HepG2 (cell line): ENCODE results near the gene MRPL30. TPM values are rescaled to one million over a fixed set of nuclear protein-coding genes. Genes with fewer than 3 reads are reported as not detected.

Experiments
- ATF2 ChIP-seq: sonication (generic); formaldehyde crosslinking; IDR thresholded peaks from 2 replicates; pipeline ENCODE4 v1.4.0; 2020; ENCODE audit warnings: missing genetic modification reagents
- CCAR2 ChIP-seq: fragments of 200-400 bp; formaldehyde crosslinking; optimal IDR thresholded peaks from 2 replicates; pipeline ENCODE3; 2018; ENCODE audit warnings: low read depth, mild to moderate bottlenecking, low read length, moderate library complexity
- ELF3 ChIP-seq: IDR thresholded peaks from 2 replicates; pipeline ENCODE4 v1.6.1; 2016; ENCODE audit warnings: missing genetic modification reagents, missing compliant biosample characterization
- GLI4 ChIP-seq: sonication (generic); formaldehyde crosslinking; IDR thresholded peaks from 2 replicates; pipeline ENCODE4 v1.5.1; 2020; ENCODE audit warnings: missing genetic modification reagents, mild to moderate bottlenecking, moderate library complexity, borderline replicate concordance
- GZF1 ChIP-seq: sonication (generic); formaldehyde crosslinking; IDR thresholded peaks from 2 replicates; pipeline ENCODE4 v1.5.1; 2020; ENCODE audit warnings: mild to moderate bottlenecking, missing genetic modification reagents
- HDAC1 ChIP-seq: sonication (generic); formaldehyde crosslinking; IDR thresholded peaks from 2 replicates; pipeline ENCODE4 v1.5.1; 2020; ENCODE audit warnings: mild to moderate bottlenecking, missing genetic modification reagents
- KLF13 ChIP-seq: sonication (generic); formaldehyde crosslinking; IDR thresholded peaks from 2 replicates; pipeline ENCODE4 v1.4.0; 2020; ENCODE audit warnings: mild to moderate bottlenecking, missing genetic modification reagents
- KMT2A ChIP-seq: sonication (generic); formaldehyde crosslinking; IDR thresholded peaks from 2 replicates; pipeline ENCODE4 v1.4.0; 2020; ENCODE audit warnings: missing genetic modification reagents
- MLLT10 ChIP-seq: sonication (generic); formaldehyde crosslinking; IDR thresholded peaks from 2 replicates; pipeline ENCODE4 v1.4.0; 2020; ENCODE audit warnings: missing genetic modification reagents
- PLRG1 ChIP-seq: fragments of 450-650 bp; conservative IDR thresholded peaks from 2 replicates; pipeline ENCODE4 v1.6.1; 2016
- ZNF205 ChIP-seq: IDR thresholded peaks from 2 replicates; pipeline ENCODE4 v1.6.1; 2018; ENCODE audit warnings: missing biosample characterization, missing genetic modification reagents
- ZNF431 ChIP-seq: sonication (generic); formaldehyde crosslinking; IDR thresholded peaks from 2 replicates; pipeline ENCODE4 v1.9.0; 2022; ENCODE audit warnings: missing genetic modification reagents, low read depth, mild to moderate bottlenecking, borderline replicate concordance
- ZNF468 ChIP-seq: sonication (generic); formaldehyde crosslinking; IDR thresholded peaks from 2 replicates; pipeline ENCODE4 v1.8.0; 2022; ENCODE audit warnings: mild to moderate bottlenecking, moderate library complexity, missing genetic modification reagents
- polyA plus RNA-seq, 8 experiments: library from polyadenylated mRNA; depleted of rRNA in 3 of 8; stranded (reverse) in 7 of 8; unstranded in 1 of 8; fragments of >200 nt; fragmentation: Illumina TruSeq in 4 of 8; extraction: Trizol in 4 of 8; gene quantifications; 2 replicates each; pipeline versions ENCODE4 v1.2.1 to v1.2.3, GENCODE V29; 2011 to 2016; ENCODE audit warnings: low read depth in 4 of 8, missing spikeins in 1 of 8, mixed read lengths in 1 of 8; ENCODE audit not compliant: insufficient read depth in 1 of 8
- total RNA-seq, 5 experiments: library from RNA; depleted of rRNA; stranded (reverse); fragments of >200 nt; fragmentation: Illumina TruSeq; extraction: Trizol; gene quantifications; 2 replicates each; pipeline ENCODE4 v1.2.3, GENCODE V29; 2016; ENCODE audit warnings: low read depth in 1 of 5
- TF ChIP-seq, protein P1 (sequence below): sonication (generic); formaldehyde crosslinking; IDR thresholded peaks from 2 replicates; pipeline ENCODE4 v1.5.1; 2020; ENCODE audit warnings: missing genetic modification reagents, mild to moderate bottlenecking, borderline replicate concordance
- TF ChIP-seq, protein P2 (sequence below): sonication (generic); formaldehyde crosslinking; IDR thresholded peaks from 2 replicates; pipeline ENCODE4 v1.5.0; 2020; ENCODE audit warnings: mild to moderate bottlenecking, missing genetic modification reagents
- TF ChIP-seq, protein P3 (sequence below): sonication (generic); formaldehyde crosslinking; IDR thresholded peaks from 2 replicates; pipeline ENCODE4 v1.5.1; 2020; ENCODE audit warnings: mild to moderate bottlenecking, missing genetic modification reagents, moderate library complexity
- TF ChIP-seq, protein P4 (sequence below): sonication (generic); formaldehyde crosslinking; IDR thresholded peaks from 2 replicates; pipeline ENCODE4 v1.8.0; 2022; ENCODE audit warnings: missing genetic modification reagents, mild to moderate bottlenecking, inconsistent platforms, borderline replicate concordance

Gene MRPL30
- total and polyA plus RNA-seq, 2 of the 13 experiments (the other 11 are each of a cell fraction or from before 2014, with no cell fraction given), result 30.2 to 75.3 TPM

DNA sequence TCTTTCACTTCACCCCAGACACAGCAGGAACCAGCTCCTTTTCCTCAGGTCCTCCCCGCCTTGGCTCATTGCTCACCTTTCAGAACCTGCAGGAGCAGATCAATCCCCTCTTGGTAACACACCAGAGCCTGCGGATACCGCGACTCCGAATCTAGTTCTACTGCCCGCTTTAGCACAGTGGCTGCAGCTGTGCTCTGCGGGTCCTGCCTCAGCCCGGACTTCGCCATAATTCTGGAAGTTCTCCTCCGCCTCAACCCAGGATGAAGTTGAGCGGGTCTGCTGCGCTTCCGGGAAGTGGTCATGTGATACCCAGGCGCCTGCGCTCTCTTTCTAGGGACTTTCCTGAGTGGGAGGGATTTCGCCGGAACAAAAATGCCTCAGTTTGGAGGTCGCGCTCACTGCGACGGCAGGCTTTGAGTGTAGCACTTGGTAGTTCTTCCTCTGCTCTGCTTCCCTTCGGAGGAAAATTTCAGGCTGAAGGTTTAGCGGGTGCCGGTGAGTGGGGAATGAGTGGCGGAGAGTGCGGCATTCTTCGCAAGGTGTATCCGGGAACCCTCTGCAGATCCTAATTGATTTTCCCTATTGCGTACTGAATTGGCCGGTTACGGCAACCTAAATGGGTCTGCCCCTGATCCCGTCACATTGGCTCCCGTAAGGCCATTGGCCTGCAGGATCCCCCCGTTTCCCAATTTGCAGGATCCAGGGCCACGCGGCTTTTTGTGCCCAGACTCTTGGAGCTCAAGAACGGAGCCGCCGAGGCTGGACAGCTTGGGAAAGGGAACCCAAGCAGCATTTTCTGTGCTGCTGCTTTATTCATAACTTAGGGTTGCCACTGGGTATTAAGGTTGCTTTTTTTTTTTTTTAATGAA is at the start of gene MRPL30, which contains the start of gene MITD1 (continued):
- TF ChIP-seq, protein P1, sequence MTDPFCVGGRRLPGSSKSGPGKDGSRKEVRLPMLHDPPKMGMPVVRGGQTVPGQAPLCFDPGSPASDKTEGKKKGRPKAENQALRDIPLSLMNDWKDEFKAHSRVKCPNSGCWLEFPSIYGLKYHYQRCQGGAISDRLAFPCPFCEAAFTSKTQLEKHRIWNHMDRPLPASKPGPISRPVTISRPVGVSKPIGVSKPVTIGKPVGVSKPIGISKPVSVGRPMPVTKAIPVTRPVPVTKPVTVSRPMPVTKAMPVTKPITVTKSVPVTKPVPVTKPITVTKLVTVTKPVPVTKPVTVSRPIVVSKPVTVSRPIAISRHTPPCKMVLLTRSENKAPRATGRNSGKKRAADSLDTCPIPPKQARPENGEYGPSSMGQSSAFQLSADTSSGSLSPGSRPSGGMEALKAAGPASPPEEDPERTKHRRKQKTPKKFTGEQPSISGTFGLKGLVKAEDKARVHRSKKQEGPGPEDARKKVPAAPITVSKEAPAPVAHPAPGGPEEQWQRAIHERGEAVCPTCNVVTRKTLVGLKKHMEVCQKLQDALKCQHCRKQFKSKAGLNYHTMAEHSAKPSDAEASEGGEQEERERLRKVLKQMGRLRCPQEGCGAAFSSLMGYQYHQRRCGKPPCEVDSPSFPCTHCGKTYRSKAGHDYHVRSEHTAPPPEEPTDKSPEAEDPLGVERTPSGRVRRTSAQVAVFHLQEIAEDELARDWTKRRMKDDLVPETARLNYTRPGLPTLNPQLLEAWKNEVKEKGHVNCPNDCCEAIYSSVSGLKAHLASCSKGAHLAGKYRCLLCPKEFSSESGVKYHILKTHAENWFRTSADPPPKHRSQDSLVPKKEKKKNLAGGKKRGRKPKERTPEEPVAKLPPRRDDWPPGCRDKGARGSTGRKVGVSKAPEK (CRISPR knock-in tag), result peak; percentile 90; the same call in 1 of the 2 replicates
- TF ChIP-seq PLRG1, result no peak
- TF ChIP-seq ELF3 (CRISPR knock-in tag), result peak; percentile 96
- TF ChIP-seq, protein P2, sequence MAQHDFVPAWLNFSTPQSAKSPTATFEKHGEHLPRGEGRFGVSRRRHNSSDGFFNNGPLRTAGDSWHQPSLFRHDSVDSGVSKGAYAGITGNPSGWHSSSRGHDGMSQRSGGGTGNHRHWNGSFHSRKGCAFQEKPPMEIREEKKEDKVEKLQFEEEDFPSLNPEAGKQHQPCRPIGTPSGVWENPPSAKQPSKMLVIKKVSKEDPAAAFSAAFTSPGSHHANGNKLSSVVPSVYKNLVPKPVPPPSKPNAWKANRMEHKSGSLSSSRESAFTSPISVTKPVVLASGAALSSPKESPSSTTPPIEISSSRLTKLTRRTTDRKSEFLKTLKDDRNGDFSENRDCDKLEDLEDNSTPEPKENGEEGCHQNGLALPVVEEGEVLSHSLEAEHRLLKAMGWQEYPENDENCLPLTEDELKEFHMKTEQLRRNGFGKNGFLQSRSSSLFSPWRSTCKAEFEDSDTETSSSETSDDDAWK (CRISPR knock-in tag), result no peak
- TF ChIP-seq CCAR2, result peak; percentile 94
- TF ChIP-seq GLI4, result peak; percentile 89; the same call in 1 of the 2 replicates
- TF ChIP-seq GZF1 (CRISPR knock-in tag), result peak; percentile 86; the same call in 1 of the 2 replicates
- peak; percentile 94 for TF ChIP-seq HDAC1 (CRISPR knock-in tag)
- peak; percentile 96 for TF ChIP-seq ZNF431
- peak; percentile 96 for TF ChIP-seq ATF2
- peak; percentile 99 for TF ChIP-seq KMT2A (CRISPR knock-in tag)
- TF ChIP-seq, protein P3, sequence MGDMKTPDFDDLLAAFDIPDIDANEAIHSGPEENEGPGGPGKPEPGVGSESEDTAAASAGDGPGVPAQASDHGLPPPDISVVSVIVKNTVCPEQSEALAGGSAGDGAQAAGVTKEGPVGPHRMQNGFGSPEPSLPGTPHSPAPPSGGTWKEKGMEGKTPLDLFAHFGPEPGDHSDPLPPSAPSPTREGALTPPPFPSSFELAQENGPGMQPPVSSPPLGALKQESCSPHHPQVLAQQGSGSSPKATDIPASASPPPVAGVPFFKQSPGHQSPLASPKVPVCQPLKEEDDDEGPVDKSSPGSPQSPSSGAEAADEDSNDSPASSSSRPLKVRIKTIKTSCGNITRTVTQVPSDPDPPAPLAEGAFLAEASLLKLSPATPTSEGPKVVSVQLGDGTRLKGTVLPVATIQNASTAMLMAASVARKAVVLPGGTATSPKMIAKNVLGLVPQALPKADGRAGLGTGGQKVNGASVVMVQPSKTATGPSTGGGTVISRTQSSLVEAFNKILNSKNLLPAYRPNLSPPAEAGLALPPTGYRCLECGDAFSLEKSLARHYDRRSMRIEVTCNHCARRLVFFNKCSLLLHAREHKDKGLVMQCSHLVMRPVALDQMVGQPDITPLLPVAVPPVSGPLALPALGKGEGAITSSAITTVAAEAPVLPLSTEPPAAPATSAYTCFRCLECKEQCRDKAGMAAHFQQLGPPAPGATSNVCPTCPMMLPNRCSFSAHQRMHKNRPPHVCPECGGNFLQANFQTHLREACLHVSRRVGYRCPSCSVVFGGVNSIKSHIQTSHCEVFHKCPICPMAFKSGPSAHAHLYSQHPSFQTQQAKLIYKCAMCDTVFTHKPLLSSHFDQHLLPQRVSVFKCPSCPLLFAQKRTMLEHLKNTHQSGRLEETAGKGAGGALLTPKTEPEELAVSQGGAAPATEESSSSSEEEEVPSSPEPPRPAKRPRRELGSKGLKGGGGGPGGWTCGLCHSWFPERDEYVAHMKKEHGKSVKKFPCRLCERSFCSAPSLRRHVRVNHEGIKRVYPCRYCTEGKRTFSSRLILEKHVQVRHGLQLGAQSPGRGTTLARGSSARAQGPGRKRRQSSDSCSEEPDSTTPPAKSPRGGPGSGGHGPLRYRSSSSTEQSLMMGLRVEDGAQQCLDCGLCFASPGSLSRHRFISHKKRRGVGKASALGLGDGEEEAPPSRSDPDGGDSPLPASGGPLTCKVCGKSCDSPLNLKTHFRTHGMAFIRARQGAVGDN (CRISPR knock-in tag), result peak; percentile 94
- no peak for TF ChIP-seq MLLT10 (CRISPR knock-in tag)
- TF ChIP-seq, protein P4, sequence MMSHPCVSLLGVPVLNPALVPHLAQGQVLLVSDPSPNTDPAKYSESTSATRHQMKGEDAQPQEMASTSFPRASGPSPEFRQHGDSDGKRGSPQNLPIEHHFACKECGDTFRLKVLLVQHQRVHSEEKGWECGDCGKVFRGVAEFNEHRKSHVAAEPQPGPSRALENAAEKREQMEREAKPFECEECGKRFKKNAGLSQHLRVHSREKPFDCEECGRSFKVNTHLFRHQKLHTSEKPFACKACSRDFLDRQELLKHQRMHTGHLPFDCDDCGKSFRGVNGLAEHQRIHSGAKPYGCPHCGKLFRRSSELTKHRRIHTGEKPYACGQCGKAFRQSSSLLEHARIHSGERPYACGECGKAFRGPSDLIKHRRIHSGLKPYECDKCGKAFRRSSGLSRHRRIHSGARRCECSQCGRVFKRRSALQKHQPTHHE, result 0 out of 2 replicates have a peak, but pooled peaks have one; percentile 94
- TF ChIP-seq ZNF468 (CRISPR knock-in tag), result 0 out of 2 replicates have a peak, but pooled peaks have one; percentile 49
- TF ChIP-seq KLF13 (CRISPR knock-in tag), result peak; percentile 88; the same call in 1 of the 2 replicates
- TF ChIP-seq ZNF205 (CRISPR knock-in tag), result peak; percentile 93
